ENCODE results near the gene PIP5K1C.

PIP5K1C gene

DNA sequence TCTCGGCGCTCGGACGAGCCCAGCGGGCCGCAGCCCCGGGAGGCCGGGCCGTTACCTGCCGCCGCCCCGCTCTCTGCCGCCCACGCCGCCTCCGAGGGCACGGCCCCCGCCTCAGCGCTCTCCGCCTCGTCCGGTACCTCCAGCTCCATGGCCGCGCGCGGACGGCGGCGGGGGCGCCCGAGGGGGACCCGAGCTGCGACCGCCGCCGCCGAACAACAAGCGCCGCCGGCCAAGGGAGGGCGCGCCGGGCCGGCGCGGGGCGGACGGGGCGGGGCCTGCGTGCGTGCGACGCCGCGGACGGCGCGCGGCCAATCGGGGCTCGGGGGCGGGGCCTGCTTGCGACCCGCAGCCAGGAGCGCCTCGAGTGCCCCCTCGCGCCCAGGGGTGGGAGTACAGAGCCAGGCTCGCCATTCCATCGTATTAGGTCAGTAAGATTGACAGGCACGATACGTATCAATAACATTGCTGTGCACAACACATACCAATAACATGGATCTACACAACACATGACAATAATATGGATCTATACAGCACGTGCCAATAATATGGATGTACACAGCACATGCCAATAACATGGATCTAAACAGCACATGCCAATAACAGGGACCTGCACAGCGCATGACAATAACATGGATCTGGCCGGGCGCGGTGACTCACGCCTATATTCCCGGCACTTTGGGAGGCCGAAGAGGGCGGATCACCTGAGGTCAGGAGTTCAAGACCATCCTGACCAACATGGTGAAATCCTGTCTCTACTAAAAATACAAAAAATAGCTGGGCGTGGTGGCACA is at the start of gene PIP5K1C:
Gene PIP5K1C, minus strand, starts transcription at position 227 of the 791 bp plus-strand sequence. Its CDS starts 78 bp downstream, at position 149.
- no peaks in the 10 kb centered on the region for H3K27me3 ChIP-seq (ENCODE audit: control insufficient read depth, insufficient read depth, low read length)
- no peaks in the 10 kb centered on the region for H3K9me3 ChIP-seq (ENCODE audit: control insufficient read depth, low read depth, low read length)
- no peak within 1 kb of the TSS for H3K27ac ChIP-seq (ENCODE audit: low read length)
- H3K4me1 ChIP-seq (ENCODE audit: control insufficient read depth, low read depth, low read length), result no peaks in the 10 kb centered on the region
- no peaks in the 10 kb centered on the region for H3K36me3 ChIP-seq (ENCODE audit: control insufficient read depth, low read depth, low read length)
- H3K9ac ChIP-seq (ENCODE audit: low read length), result peak within 1 kb of the TSS; percentile 17
- H3K4me3 ChIP-seq (ENCODE audit: low read length), result peak within 1 kb of the TSS; percentile 69

DNA sequence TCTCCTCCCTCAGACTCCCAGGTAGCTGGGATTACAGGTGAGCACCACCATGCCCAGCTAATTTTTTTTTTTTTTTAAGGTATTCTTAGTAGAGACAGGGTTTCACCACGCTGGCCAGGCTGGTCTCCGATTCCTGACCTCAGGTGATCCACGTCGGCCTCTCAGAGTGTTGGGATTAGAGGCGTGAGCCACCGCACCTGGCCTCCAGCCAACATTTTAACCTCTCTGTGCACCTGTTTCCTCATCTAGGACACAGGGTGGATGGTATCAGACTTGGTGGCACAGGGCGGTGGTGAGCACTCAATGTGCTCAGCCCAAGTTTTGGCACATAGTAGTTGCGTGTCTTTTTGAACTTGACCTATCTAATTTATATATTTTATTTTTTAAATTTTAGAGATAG is 48.7 kb upstream of the PIP5K1C start:
- Histone ChIP-seq H3K4me1 (ENCODE audit: control insufficient read depth, low read depth, low read length) (no peaks in the 10 kb centered on the region), H3K36me3 (ENCODE audit: control insufficient read depth, low read depth, low read length) (no peaks in the 10 kb centered on the region), H3K27ac (ENCODE audit: low read length) (no peak overlapping the region), H3K9me3 (ENCODE audit: control insufficient read depth, low read depth, low read length) (no peaks in the 10 kb centered on the region), H3K4me3 (ENCODE audit: low read length) (no peak overlapping the region), H3K27me3 (ENCODE audit: control insufficient read depth, insufficient read depth, low read length) (no peaks in the 10 kb centered on the region), H3K9ac (ENCODE audit: low read length) (no peak overlapping the region)

- Histone ChIP-seq H3K27ac (ENCODE audit: low read length) (no peak overlapping the region), H3K9me3 (ENCODE audit: control insufficient read depth, low read depth, low read length) (no peaks in the 10 kb centered on the region), H3K36me3 (ENCODE audit: control insufficient read depth, low read depth, low read length) (no peaks in the 10 kb centered on the region), H3K4me3 (ENCODE audit: low read length) (no peak overlapping the region), H3K27me3 (ENCODE audit: control insufficient read depth, insufficient read depth, low read length) (no peaks in the 10 kb centered on the region), H3K9ac (ENCODE audit: low read length) (no peak overlapping the region), H3K4me1 (ENCODE audit: control insufficient read depth, low read depth, low read length) (no peaks in the 10 kb centered on the region)
These were observed 46.2 kb upstream of the PIP5K1C start for GRCh38 chr19:3746371-3747056.

- no peaks in the 10 kb centered on the region for H3K27me3 ChIP-seq (ENCODE audit: control insufficient read depth, insufficient read depth, low read length)
- no peaks in the 10 kb centered on the region for H3K9me3 ChIP-seq (ENCODE audit: control insufficient read depth, low read depth, low read length)
- H3K4me3 ChIP-seq (ENCODE audit: low read length), result no peak overlapping the region
- no peak overlapping the region for H3K27ac ChIP-seq (ENCODE audit: low read length)
- H3K36me3 ChIP-seq (ENCODE audit: control insufficient read depth, low read depth, low read length), result no peaks in the 10 kb centered on the region
- no peak overlapping the region for H3K9ac ChIP-seq (ENCODE audit: low read length)
- H3K4me1 ChIP-seq (ENCODE audit: control insufficient read depth, low read depth, low read length), result no peaks in the 10 kb centered on the region
These were observed 45.2 kb upstream of the PIP5K1C start for GRCh38 chr19:3745363-3746045.

DNA sequence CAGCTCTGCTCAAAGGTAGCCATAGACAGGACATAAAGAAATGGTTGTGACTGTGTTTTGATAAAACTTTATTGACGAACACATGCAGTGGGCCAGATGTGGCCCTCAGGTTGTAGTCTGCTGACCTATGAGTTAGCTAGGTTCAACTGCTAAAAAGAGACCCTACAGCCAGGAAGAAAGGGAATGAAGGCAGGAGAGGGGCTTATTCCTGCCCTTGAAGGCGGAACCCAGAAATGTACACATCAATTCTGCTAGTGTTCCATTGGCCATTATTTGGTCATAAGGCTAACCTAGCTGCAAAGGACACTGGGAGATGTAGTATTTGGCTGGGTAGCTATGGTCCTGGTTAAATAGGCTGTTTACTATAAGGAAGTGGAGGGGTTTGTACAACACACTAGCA is 43.2 kb upstream of the PIP5K1C start:
- Histone ChIP-seq H3K9me3 (ENCODE audit: control insufficient read depth, low read depth, low read length) (no peaks in the 10 kb centered on the region), H3K27me3 (ENCODE audit: control insufficient read depth, insufficient read depth, low read length) (no peaks in the 10 kb centered on the region), H3K27ac (ENCODE audit: low read length) (no peak overlapping the region), H3K4me1 (ENCODE audit: control insufficient read depth, low read depth, low read length) (no peaks in the 10 kb centered on the region), H3K36me3 (ENCODE audit: control insufficient read depth, low read depth, low read length) (no peaks in the 10 kb centered on the region), H3K9ac (ENCODE audit: low read length) (no peak overlapping the region), H3K4me3 (ENCODE audit: low read length) (no peak overlapping the region)

GRCh38 chr19:3740431-3740830 is 40.2 kb upstream of the PIP5K1C start:
- Histone ChIP-seq H3K27me3 (ENCODE audit: control insufficient read depth, insufficient read depth, low read length) (no peaks in the 10 kb centered on the region), H3K4me3 (ENCODE audit: low read length) (no peak overlapping the region), H3K36me3 (ENCODE audit: control insufficient read depth, low read depth, low read length) (no peaks in the 10 kb centered on the region), H3K9ac (ENCODE audit: low read length) (no peak overlapping the region), H3K4me1 (ENCODE audit: control insufficient read depth, low read depth, low read length) (no peaks in the 10 kb centered on the region), H3K27ac (ENCODE audit: low read length) (no peak overlapping the region), H3K9me3 (ENCODE audit: control insufficient read depth, low read depth, low read length) (no peaks in the 10 kb centered on the region)

GRCh38 chr19:3738477-3739220 is 38.4 kb upstream of the PIP5K1C start:
- Histone ChIP-seq H3K4me1 (ENCODE audit: control insufficient read depth, low read depth, low read length) (no peaks in the 10 kb centered on the region), H3K27ac (ENCODE audit: low read length) (no peak overlapping the region), H3K27me3 (ENCODE audit: control insufficient read depth, insufficient read depth, low read length) (no peaks in the 10 kb centered on the region), H3K4me3 (ENCODE audit: low read length) (no peak overlapping the region), H3K9me3 (ENCODE audit: control insufficient read depth, low read depth, low read length) (no peaks in the 10 kb centered on the region), H3K9ac (ENCODE audit: low read length) (no peak overlapping the region), H3K36me3 (ENCODE audit: control insufficient read depth, low read depth, low read length) (no peaks in the 10 kb centered on the region)

DNA sequence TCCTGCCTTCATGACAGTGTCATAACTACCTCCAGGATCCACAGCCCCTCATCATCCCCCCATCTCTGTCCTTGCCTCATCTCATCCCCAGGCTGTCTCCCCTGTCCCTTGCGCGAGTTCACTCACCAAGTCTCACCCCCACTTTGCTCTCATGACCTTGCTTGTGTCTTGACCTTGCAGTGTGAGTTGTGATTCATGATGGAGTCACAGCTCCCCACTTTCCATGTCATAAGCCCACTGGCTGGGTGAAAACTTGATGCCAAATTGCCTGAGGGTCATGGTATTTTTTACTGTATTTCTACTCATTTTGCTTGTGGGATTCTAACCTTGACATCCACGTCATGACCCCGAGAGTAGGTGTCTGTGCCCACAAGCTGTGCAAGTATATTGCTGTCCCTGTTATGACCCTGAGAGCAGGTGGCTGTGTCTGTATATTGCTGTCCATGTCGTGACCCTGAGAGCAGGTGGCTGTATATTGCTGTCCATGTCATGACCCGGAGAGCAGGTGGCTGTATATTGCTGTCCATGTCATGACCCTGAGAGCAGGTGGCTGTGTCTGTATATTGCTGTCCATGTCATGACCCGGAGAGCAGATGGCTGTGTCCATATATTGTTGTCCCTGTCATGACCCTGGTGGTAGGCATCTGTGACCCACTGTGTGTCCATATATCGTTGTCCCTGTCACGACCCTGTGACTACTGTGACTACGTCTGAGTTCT is 37.4 kb upstream of the PIP5K1C start:
- Histone ChIP-seq H3K4me3 (ENCODE audit: low read length) (no peak overlapping the region), H3K9ac (ENCODE audit: low read length) (no peak overlapping the region), H3K27ac (ENCODE audit: low read length) (no peak overlapping the region), H3K27me3 (ENCODE audit: control insufficient read depth, insufficient read depth, low read length) (no peaks in the 10 kb centered on the region), H3K9me3 (ENCODE audit: control insufficient read depth, low read depth, low read length) (no peaks in the 10 kb centered on the region), H3K36me3 (ENCODE audit: control insufficient read depth, low read depth, low read length) (no peaks in the 10 kb centered on the region), H3K4me1 (ENCODE audit: control insufficient read depth, low read depth, low read length) (no peaks in the 10 kb centered on the region)

DNA sequence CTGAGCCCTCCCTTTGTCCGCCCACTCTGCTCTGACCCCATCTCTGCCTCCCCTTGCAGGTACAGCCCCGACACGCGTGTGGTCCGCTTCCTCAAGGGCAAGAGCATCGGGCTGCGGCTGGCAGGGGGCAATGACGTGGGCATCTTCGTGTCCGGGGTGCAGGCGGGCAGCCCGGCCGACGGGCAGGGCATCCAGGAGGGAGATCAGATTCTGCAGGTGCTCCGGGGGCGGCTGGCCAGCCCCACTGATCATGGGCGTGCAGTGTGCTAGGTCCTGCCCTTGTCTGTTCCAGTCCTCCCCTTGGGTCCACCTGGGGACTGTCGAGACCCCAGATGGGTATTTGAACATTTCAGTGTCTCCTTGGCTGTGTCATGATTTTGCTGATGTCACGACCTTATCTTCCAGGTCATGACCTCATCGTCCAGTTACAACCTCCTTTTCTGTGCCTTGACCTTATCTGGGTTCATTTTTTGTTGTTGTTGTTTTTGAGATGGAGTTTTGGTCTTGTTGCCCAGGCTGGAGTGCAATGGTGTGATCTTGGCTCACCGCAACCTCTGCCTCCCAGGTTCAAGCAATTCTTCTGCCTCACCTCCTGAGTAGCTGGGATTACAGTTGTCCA is 35.9 kb upstream of the PIP5K1C start:
- Histone ChIP-seq H3K4me3 (ENCODE audit: low read length) (no peak overlapping the region), H3K9ac (ENCODE audit: low read length) (no peak overlapping the region), H3K9me3 (ENCODE audit: control insufficient read depth, low read depth, low read length) (no peaks in the 10 kb centered on the region), H3K4me1 (ENCODE audit: control insufficient read depth, low read depth, low read length) (no peaks in the 10 kb centered on the region), H3K27ac (ENCODE audit: low read length) (no peak overlapping the region), H3K36me3 (ENCODE audit: control insufficient read depth, low read depth, low read length) (no peaks in the 10 kb centered on the region), H3K27me3 (ENCODE audit: control insufficient read depth, insufficient read depth, low read length) (no peaks in the 10 kb centered on the region)

DNA sequence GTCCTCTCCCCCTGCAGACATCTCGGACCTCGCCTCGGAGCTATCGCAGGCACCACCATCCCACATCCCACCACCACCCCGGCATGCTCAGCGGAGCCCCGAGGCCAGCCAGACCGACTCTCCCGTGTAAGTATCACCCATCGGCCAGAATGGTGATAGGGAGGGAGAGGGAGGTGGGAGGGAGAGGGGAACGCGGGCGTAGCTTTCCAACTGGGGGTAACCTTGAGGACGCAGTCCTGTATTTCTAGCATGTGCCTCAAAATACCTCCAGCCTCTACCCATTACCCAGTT is 34.0 kb upstream of the PIP5K1C start:
- no peak overlapping the region for H3K27ac ChIP-seq (ENCODE audit: low read length)
- no peaks in the 10 kb centered on the region for H3K27me3 ChIP-seq (ENCODE audit: control insufficient read depth, insufficient read depth, low read length)
- no peak overlapping the region for H3K4me3 ChIP-seq (ENCODE audit: low read length)

More for the DNA sequence above, 34.0 kb upstream of the PIP5K1C start:
- Histone ChIP-seq H3K4me1 (ENCODE audit: control insufficient read depth, low read depth, low read length) (no peaks in the 10 kb centered on the region), H3K36me3 (ENCODE audit: control insufficient read depth, low read depth, low read length) (no peaks in the 10 kb centered on the region), H3K9me3 (ENCODE audit: control insufficient read depth, low read depth, low read length) (no peaks in the 10 kb centered on the region), H3K9ac (ENCODE audit: low read length) (no peak overlapping the region)
